GM12878 (cell line): ENCODE data around the gene CRYBG3. TPM values are rescaled to one million over a fixed set of nuclear protein-coding genes. Genes with fewer than 3 reads are reported as not detected.

Source experiments
- ATAC-seq: fragments of 200-7000 bp; cut with Tn5 transposase; 3 replicates; pipeline ENCODE4 v1.9.1; 2020; ENCODE audit warnings: mild to moderate bottlenecking, moderate library complexity
- BruUV-seq: library from RNA; stranded (reverse); fragments of 400-500 nt; replicated peaks from 2 replicates; lab custom pipeline; 2021; lab: Mats Ljungman, UMichigan
- CTCF ChIA-PET: fragments of 300-600 bp; sonication (Branson Sonifier 250); formaldehyde crosslinking; extraction: SDS; loops from one replicate; lab custom pipeline; 2021; ENCODE audit warnings: inconsistent platforms; lab: Yijun Ruan, JAX
- POLR2A ChIA-PET: fragments of 350-600 bp; formaldehyde crosslinking; extraction: SDS; loops from one replicate; lab custom pipeline; 2021; ENCODE audit warnings: inconsistent platforms; lab: Charles Lee
- RAD21 ChIA-PET: fragments of 300-600 bp; sonication (Branson Sonifier 250); formaldehyde crosslinking; loops from one replicate; lab custom pipeline; 2023; ENCODE audit warnings: antibody characterized with exemption; ENCODE audit not compliant: unreplicated experiment; lab: Charles Lee
- SMC1A ChIA-PET: fragments of 300-600 bp; sonication (Branson Sonifier 250); formaldehyde crosslinking; loops from one replicate; lab custom pipeline; 2023; ENCODE audit not compliant: unreplicated experiment, uncharacterized antibody; lab: Charles Lee
- DNase-seq: peaks from one replicate; pipeline ENCODE4 v3.0.0-alpha.2; 2011; ENCODE audit warnings: low read depth, low spot score
- FAIRE-seq: peaks from 3 replicates; lab custom pipeline; 2011; peaks lifted over from hg19 to GRCh38; lab: Jason Lieb, UNC
- H2AFZ ChIP-seq: 2 replicates; pipeline ENCODE4 v1.6.0; 2011; ENCODE audit warnings: low read depth, low read length, control low read depth; ENCODE audit not compliant: control insufficient read depth
- H3K27ac ChIP-seq: 2 replicates; pipeline ENCODE4 v1.5.1; 2011; ENCODE audit warnings: control low read depth; ENCODE audit not compliant: control insufficient read depth, insufficient read depth
- H3K27me3 ChIP-seq, 2 experiments: replicated peaks in 1 of 2; 2 replicates each; pipeline versions ENCODE4 v1.6.0 to v1.6.1; 2011; ENCODE audit warnings: low read length in 1 of 2; ENCODE audit not compliant: control insufficient read depth in 2 of 2, insufficient read depth in 2 of 2
- H3K36me3 ChIP-seq, 2 experiments: 2 replicates each; pipeline ENCODE4 v1.5.1; 2011; ENCODE audit warnings: low read length in 1 of 2; ENCODE audit not compliant: control insufficient read depth in 2 of 2, insufficient read depth in 2 of 2
- H3K4me1 ChIP-seq: 2 replicates; pipeline ENCODE4 v1.6.1; 2011; ENCODE audit warnings: mild to moderate bottlenecking, low read length, moderate library complexity, mixed read lengths; ENCODE audit not compliant: control insufficient read depth, insufficient read depth
- H3K4me2 ChIP-seq: 2 replicates; pipeline ENCODE4 v1.6.0; 2011; ENCODE audit warnings: control low read depth; ENCODE audit not compliant: control insufficient read depth, insufficient read depth
- H3K4me3 ChIP-seq: fragments of 200-600 bp; sonication (generic); 2 replicates; pipeline ENCODE4 v1.5.1; 2016
- H3K79me2 ChIP-seq: 2 replicates; pipeline ENCODE4 v1.6.0; 2011; ENCODE audit warnings: low read length; ENCODE audit not compliant: control insufficient read depth, insufficient read depth
- H3K9ac ChIP-seq: 2 replicates; pipeline ENCODE4 v1.8.0; 2011; ENCODE audit warnings: low read length, control low read depth, mixed read lengths; ENCODE audit not compliant: control insufficient read depth, insufficient read depth
- H3K9me3 ChIP-seq: replicated peaks from 3 replicates; pipeline ENCODE4 v1.5.1; 2011; ENCODE audit warnings: mild to moderate bottlenecking, low read length; ENCODE audit not compliant: control insufficient read depth, insufficient read depth
- H4K20me1 ChIP-seq: 2 replicates; pipeline ENCODE4 v1.6.0; 2011; ENCODE audit not compliant: control insufficient read depth, insufficient read depth
- BCLAF1 ChIP-seq: fragments of 450-650 bp; IDR thresholded peaks from 2 replicates; pipeline ENCODE4 v1.6.1; 2017; ENCODE audit warnings: antibody characterized with exemption, mild to moderate bottlenecking, moderate library complexity
- EED ChIP-seq: sonication (generic); IDR thresholded peaks from 2 replicates; pipeline ENCODE4 v1.6.1; 2016; ENCODE audit warnings: antibody characterized with exemption, low read depth
- MYC ChIP-seq: IDR thresholded peaks from 2 replicates; pipeline ENCODE4 v1.6.1; 2011; ENCODE audit warnings: mild to moderate bottlenecking, low read length, moderate library complexity, inconsistent platforms; ENCODE audit not compliant: insufficient read depth, insufficient replicate concordance, insufficient read length, severe bottlenecking
- POLR2A ChIP-seq: IDR thresholded peaks from 2 replicates; pipeline ENCODE4 v1.6.1; 2011; ENCODE audit warnings: low read depth, mild to moderate bottlenecking, low read length
- POLR2AphosphoS5 ChIP-seq: IDR thresholded peaks from 2 replicates; pipeline ENCODE4 v1.6.1; 2011; ENCODE audit warnings: mild to moderate bottlenecking, low read length, inconsistent platforms
- SPI1 ChIP-seq: IDR thresholded peaks from 2 replicates; pipeline ENCODE4 v1.6.1; 2011; ENCODE audit warnings: low read depth, mild to moderate bottlenecking, low read length, moderate library complexity, borderline replicate concordance; ENCODE audit not compliant: insufficient read depth
- YBX1 ChIP-seq: fragments of 450-650 bp; IDR thresholded peaks from 2 replicates; pipeline ENCODE4 v1.6.1; 2016; ENCODE audit warnings: antibody characterized with exemption
- ZBED1 ChIP-seq: IDR thresholded peaks from 2 replicates; pipeline ENCODE4 v1.6.1; 2016; ENCODE audit warnings: borderline replicate concordance
- ZNF207 ChIP-seq: fragments of 450-650 bp; IDR thresholded peaks from 2 replicates; pipeline ENCODE4 v1.6.1; 2014; ENCODE audit warnings: antibody characterized with exemption, mild to moderate bottlenecking, borderline replicate concordance
- ZNF622 ChIP-seq: fragments of 450-650 bp; IDR thresholded peaks from 2 replicates; pipeline ENCODE4 v1.6.1; 2017; ENCODE audit warnings: mild to moderate bottlenecking, inconsistent platforms
- WGBS: methylation state at CpG from one replicate; pipeline ENCODE4 v1.1.6; 2016; ENCODE audit warnings: low lambda C conversion rate; ENCODE audit not compliant: insufficient replicate concordance, insufficient coverage; ENCODE audit errors: missing lambda C conversion rate; 5-methylcytosine and 5-hydroxymethylcytosine counted together
- in situ Hi-C: fragments of 300-500 bp; cut with MboI; formaldehyde crosslinking; loops from 9 replicates; pipeline ENCODE4 v1.14.3; 2018; ENCODE audit warnings: mixed read lengths
- intact Hi-C: fragments of 100-400 bp; cut with micrococcal nuclease; formaldehyde crosslinking; loops from one replicate; pipeline ENCODE4 v1.14.2; 2022; ENCODE audit not compliant: unreplicated experiment
- polyA plus RNA-seq, 11 experiments: library from polyadenylated mRNA; depleted of rRNA in 4 of 11; unstranded in 6 of 11; stranded (reverse) in 5 of 11; fragments of >200 nt; fragmentation: Nextera tagmentation in 4 of 11; fragmentation: Illumina TruSeq in 1 of 11; extraction: Ambion mirVana in 4 of 11; extraction: Trizol in 1 of 11; gene quantifications; 1 replicate in 1 of 11; 2 replicates in 10 of 11; pipeline versions ENCODE4 v1.2.1 to v1.2.3, GENCODE V29; 2011 to 2016; ENCODE audit warnings: inconsistent platforms in 2 of 11, missing spikeins in 2 of 11, low read depth in 1 of 11
- total RNA-seq, 4 experiments: library from RNA; depleted of rRNA in 3 of 4; stranded (reverse); fragments of >200 nt in 3 of 4; fragmentation: Illumina TruSeq in 1 of 4; extraction: Trizol in 1 of 4; gene quantifications; 2 replicates each; pipeline versions ENCODE4 v1.2.1 to v1.2.3, GENCODE V29; 2013 to 2021
- TF ChIP-seq, protein P1 (sequence below): fragments of 450-650 bp; IDR thresholded peaks from 2 replicates; pipeline ENCODE4 v1.6.1; 2017; ENCODE audit warnings: mild to moderate bottlenecking, moderate library complexity

CRYBG3 gene
- total and polyA plus RNA-seq, 10 of the 15 experiments (the other 5 are each of a cell fraction or from before 2014, with no cell fraction given) = 0.11 to 5.4 (median 1.6) TPM

- WGBS = 98% methylated on average over 3 of the region's 3 CpGs
- in situ Hi-C loops = no loop called here
- ATAC-seq = no peak
- no TSS peak for BruUV-seq
- SMC1A ChIA-PET = interaction anchor here (0.9 to 1.2 kb wide), 3 partner anchors 10 to 355 kb away, joined by 3 to 4 read pairs (median 3); no protein-coding TSS in a partner anchor
- CTCF ChIA-PET = no interaction called here
- peaks cover 10 to 49% of the 10 kb centered on the region in 2 experiments for H3K36me3 ChIP-seq
- DNase-seq = no peak
- POLR2A ChIA-PET = no interaction called here
- RAD21 ChIA-PET = no interaction called here
- no peak for FAIRE-seq
- no peak overlapping the region for H3K27ac ChIP-seq
- H4K20me1 ChIP-seq = no peaks in the 10 kb centered on the region
- H3K9me3 ChIP-seq = no peaks in the 10 kb centered on the region
- H3K27me3 ChIP-seq = no peaks in the 10 kb centered on the region
- no peak overlapping the region for H3K4me2 ChIP-seq
- intact Hi-C loops = loop anchor here (5.0 kb wide), 1 partner anchor 160 kb away; no protein-coding TSS in a partner anchor
- H2AFZ ChIP-seq = no peak overlapping the region
- no peak overlapping the region for H3K4me3 ChIP-seq
- H3K9ac ChIP-seq = no peak overlapping the region
- peaks cover 8% of the 10 kb centered on the region for H3K4me1 ChIP-seq
- TF ChIP-seq EED (no peak), ZBED1 (no peak), YBX1 (no peak), POLR2A (no peak), SPI1 (no peak), ZNF622 (no peak), MYC (no peak), POLR2AphosphoS5 (no peak)
- H3K79me2 ChIP-seq = no peaks in the 10 kb centered on the region
These were observed 130.5 kb downstream of the CRYBG3 start for GRCh38 chr3:97952280-97952679.

GRCh38 chr3:97952872-97953271 lies 131.1 kb downstream of the CRYBG3 start:
- Histone ChIP-seq H3K4me2 (no peak overlapping the region), H3K27ac (no peak overlapping the region), H3K4me1 (peaks cover 8% of the 10 kb centered on the region), H3K79me2 (no peaks in the 10 kb centered on the region), H3K4me3 (no peak overlapping the region), H3K27me3 (no peaks in the 10 kb centered on the region), H3K9me3 (no peaks in the 10 kb centered on the region), H2AFZ (no peak overlapping the region), H4K20me1 (no peaks in the 10 kb centered on the region; the same call in 1 of the 2 replicates), H3K36me3 (peaks cover 10 to 47% of the 10 kb centered on the region in 2 experiments), H3K9ac (no peak overlapping the region)
- FAIRE-seq (no peak), ATAC-seq (no peak), DNase-seq (no peak)
- POLR2A ChIA-PET = no interaction called here
- in situ Hi-C loops = no loop called here
- CTCF ChIA-PET = interaction anchor here (1.1 kb wide), 1 partner anchor 18 kb away, joined by 4 read pairs; no protein-coding TSS in a partner anchor
- no TSS peak for BruUV-seq
- RAD21 ChIA-PET = no interaction called here
- SMC1A ChIA-PET = interaction anchor here (0.9 to 1.2 kb wide), 2 partner anchors 9 to 16 kb away, joined by 3 to 4 read pairs; no protein-coding TSS in a partner anchor
- WGBS = 95% methylated on average over 1 of the region's 1 CpG
- intact Hi-C loops = loop anchor here (5.0 kb wide), 1 partner anchor 161 kb away; no protein-coding TSS in a partner anchor
- TF ChIP-seq BCLAF1 (no peak), ZNF207 (no peak)
- TF ChIP-seq, protein P1, sequence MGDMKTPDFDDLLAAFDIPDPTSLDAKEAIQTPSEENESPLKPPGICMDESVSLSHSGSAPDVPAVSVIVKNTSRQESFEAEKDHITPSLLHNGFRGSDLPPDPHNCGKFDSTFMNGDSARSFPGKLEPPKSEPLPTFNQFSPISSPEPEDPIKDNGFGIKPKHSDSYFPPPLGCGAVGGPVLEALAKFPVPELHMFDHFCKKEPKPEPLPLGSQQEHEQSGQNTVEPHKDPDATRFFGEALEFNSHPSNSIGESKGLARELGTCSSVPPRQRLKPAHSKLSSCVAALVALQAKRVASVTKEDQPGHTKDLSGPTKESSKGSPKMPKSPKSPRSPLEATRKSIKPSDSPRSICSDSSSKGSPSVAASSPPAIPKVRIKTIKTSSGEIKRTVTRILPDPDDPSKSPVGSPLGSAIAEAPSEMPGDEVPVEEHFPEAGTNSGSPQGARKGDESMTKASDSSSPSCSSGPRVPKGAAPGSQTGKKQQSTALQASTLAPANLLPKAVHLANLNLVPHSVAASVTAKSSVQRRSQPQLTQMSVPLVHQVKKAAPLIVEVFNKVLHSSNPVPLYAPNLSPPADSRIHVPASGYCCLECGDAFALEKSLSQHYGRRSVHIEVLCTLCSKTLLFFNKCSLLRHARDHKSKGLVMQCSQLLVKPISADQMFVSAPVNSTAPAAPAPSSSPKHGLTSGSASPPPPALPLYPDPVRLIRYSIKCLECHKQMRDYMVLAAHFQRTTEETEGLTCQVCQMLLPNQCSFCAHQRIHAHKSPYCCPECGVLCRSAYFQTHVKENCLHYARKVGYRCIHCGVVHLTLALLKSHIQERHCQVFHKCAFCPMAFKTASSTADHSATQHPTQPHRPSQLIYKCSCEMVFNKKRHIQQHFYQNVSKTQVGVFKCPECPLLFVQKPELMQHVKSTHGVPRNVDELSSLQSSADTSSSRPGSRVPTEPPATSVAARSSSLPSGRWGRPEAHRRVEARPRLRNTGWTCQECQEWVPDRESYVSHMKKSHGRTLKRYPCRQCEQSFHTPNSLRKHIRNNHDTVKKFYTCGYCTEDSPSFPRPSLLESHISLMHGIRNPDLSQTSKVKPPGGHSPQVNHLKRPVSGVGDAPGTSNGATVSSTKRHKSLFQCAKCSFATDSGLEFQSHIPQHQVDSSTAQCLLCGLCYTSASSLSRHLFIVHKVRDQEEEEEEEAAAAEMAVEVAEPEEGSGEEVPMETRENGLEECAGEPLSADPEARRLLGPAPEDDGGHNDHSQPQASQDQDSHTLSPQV = no peak
